ENCODE measurements around the gene RDM1. TPM values are rescaled to one million over a fixed set of nuclear protein-coding genes. Genes with fewer than 3 reads are reported as not detected.
"Not testable (repeated sequence)": the region's sequence is repeated elsewhere in the genome, so short reads cannot be mapped to it uniquely, and the experiment has no call there.

RDM1 gene
- total RNA-seq, 2 donors from 2014 or later = not detected

DNA sequence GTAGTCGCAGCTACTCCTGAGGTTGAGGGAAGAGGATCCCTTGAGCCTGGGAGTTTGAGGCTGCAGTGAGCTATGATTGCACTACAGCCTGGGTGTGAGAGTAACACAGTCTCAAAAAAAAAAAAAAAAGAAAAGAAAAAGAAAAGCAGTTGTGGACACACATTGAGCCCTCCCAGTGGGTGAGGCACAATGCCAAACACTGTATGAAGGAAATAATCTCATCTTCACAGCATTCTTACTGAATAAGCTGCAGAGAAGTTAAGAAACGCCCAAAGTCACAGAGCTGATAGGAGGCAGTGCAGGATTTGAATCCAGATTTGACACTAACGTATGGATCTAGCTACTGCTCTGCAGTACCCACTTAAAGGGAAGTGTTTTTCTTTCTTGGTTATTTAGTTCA, 18.8 kb upstream of the RDM1 start:
- Mint-ChIP-seq H3K27ac (no peak overlapping the region), H3K36me3 (ENCODE audit: low read depth) (no peaks in the 10 kb centered on the region), H3K4me3 (no peak overlapping the region), H3K4me1 (peaks cover 3% of the 10 kb centered on the region), H3K27me3 (peaks cover 19% of the 10 kb centered on the region)
- ATAC-seq (no peak), DNase-seq (no peak)
- no peaks in the 10 kb centered on the region for H3K9me3 ChIP-seq (ENCODE audit: control insufficient read depth, low read length, poor library complexity, severe bottlenecking)

DNA sequence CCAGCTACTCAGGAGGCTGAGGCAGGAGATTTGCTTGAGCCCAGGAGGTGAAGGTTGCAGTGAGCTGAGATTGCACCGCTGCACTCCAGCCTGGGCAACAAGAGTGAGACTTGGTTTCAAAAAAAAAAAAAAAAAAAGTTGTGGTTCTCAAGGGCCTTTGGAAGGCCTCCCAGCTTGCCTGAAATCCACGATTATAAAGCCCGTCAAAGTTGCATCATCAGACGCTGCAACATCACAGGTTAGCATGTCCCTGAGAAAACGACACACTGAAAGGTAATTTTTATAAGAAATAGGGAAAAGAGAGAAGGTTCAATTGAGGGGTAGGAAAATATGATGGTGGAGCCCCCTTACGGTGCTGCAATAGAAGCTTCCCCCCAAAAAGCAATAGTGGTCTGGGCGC, 17.5 kb upstream of the RDM1 start:
- no peak for DNase-seq
- Mint-ChIP-seq H3K27ac (no peak overlapping the region), H3K36me3 (ENCODE audit: low read depth) (no peaks in the 10 kb centered on the region), H3K4me1 (peaks cover 3% of the 10 kb centered on the region), H3K4me3 (no peak overlapping the region), H3K27me3 (peaks cover 23% of the 10 kb centered on the region)
- no peaks in the 10 kb centered on the region for H3K9me3 ChIP-seq (ENCODE audit: control insufficient read depth, low read length, poor library complexity, severe bottlenecking)
- no peak for ATAC-seq

DNA sequence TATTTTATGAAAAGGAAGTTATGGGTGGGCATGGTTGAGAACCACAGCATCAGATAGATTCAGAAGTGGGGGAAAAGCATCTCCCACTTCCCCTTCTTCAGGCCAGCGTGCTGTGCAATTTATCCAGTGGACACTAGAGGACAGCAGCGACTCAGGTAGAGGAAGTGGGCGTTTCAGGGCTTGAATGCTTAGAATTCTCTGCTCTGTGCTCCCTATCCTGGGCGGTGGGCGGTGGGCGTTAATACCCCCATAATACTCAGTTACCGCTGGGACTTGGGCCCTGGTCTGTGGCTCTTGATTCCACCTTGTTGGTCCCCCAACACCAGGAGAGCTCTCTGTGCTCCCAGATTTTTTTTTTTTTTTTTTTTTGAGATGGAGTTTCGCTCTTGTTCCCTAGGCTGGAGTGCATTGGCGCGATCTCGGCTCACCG, 16.6 kb upstream of the RDM1 start:
- H3K4me1 Mint-ChIP-seq = no peaks in the 10 kb centered on the region
- peak; percentile 71 for ATAC-seq
- H3K27me3 Mint-ChIP-seq = peaks cover 23% of the 10 kb centered on the region
- no peak overlapping the region for H3K4me3 Mint-ChIP-seq
- no peaks in the 10 kb centered on the region for H3K36me3 Mint-ChIP-seq (ENCODE audit: low read depth)
- no peak overlapping the region for H3K27ac Mint-ChIP-seq
- H3K9me3 ChIP-seq (ENCODE audit: control insufficient read depth, low read length, poor library complexity, severe bottlenecking) = no peaks in the 10 kb centered on the region
- DNase-seq = peak in 1 of 3 donors; percentile 11

DNA sequence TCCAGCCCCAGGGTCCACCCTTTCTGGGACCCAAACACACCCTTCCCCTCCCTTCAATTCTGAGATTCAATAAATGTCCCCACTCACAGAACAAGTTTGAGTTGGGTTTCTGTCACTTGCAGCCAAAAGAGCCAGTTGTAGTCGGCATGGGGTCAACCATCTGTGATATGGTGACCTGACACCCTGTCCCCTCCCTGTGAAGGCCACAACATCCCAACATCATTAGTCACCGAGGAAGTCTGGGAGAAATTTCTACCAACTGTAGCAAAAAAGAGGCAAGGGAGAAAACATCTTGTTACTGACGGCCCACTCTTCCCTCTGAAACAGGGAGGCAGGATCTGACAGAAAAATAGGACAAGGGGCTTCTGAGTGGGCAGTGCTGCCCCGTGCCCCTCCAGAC, 13.6 kb upstream of the RDM1 start:
- peaks cover 23% of the 10 kb centered on the region for H3K27me3 Mint-ChIP-seq
- no peaks in the 10 kb centered on the region for H3K36me3 Mint-ChIP-seq (ENCODE audit: low read depth)
- H3K27ac Mint-ChIP-seq = no peak overlapping the region
- no peak overlapping the region for H3K4me3 Mint-ChIP-seq
- H3K4me1 Mint-ChIP-seq = no peaks in the 10 kb centered on the region
- no peaks in the 10 kb centered on the region for H3K9me3 ChIP-seq (ENCODE audit: control insufficient read depth, low read length, poor library complexity, severe bottlenecking)
- no peak for DNase-seq
- ATAC-seq = no peak

DNA sequence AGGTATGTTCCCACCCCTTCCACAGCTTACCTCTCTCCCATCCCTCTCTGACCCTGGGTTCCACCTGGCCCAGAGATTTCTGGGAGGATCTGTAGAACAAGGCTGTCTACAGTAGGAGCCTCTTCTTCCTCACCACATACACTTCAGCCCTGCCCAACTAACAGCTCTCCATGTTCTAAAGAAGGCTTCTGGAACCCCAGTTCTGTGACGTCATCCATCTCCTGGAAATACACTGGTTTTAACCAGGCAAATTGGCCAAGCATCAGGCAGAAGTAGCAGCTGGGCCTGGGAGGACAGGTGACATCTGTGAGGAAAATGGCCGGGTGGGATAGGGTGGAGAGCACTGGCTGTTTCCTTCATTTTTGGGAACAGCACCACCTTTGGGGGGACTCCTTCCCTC, 13.0 kb upstream of the RDM1 start, which contains the start of gene LYZL6:
TSS of gene LYZL6 (minus strand) at position 177 of the 400 bp plus-strand sequence. CDS start 4,357 bp downstream, outside the sequence.
- ATAC-seq = no peak
- H3K4me1 Mint-ChIP-seq = no peaks in the 10 kb centered on the region
- no peak within 1 kb of the TSS for H3K4me3 Mint-ChIP-seq
- H3K27me3 Mint-ChIP-seq = peaks cover 23% of the 10 kb centered on the region
- H3K36me3 Mint-ChIP-seq (ENCODE audit: low read depth) = no peaks in the 10 kb centered on the region
- DNase-seq = no peak
- no peak within 1 kb of the TSS for H3K27ac Mint-ChIP-seq
- H3K9me3 ChIP-seq (ENCODE audit: control insufficient read depth, low read length, poor library complexity, severe bottlenecking) = no peaks in the 10 kb centered on the region

DNA sequence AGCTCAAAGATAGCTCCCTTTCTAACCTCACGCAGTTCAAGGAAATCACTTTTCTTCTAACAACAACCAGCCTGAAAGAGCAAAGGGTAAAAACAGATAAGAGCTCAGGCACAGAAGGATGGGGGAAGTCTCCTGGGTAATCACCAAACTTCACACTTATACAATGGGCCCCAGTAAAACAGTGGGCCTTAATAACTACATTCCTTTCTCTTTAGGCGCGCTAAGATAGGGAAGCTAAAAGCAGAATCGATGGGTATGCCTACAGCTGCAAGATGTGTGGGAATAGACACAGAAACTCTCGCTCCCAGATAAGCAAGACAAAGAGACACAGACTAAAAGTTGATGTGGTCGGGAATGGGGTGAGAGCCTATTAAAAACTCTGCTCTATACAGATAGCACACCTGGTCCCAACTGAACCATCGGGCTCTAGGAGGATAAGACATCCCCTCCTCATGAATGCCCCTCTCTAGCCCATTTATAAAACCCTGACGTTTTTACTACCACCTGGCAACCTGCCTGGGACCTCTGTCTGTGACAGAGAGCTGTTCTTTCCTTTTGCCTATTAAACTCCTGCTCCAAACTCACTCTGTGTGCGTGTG, 12.1 kb upstream of the RDM1 start:
- Mint-ChIP-seq H3K27me3 (peaks cover 23% of the 10 kb centered on the region), H3K4me1 (no peaks in the 10 kb centered on the region), H3K27ac (no peak overlapping the region), H3K4me3 (no peak overlapping the region), H3K36me3 (ENCODE audit: low read depth) (no peaks in the 10 kb centered on the region)
- DNase-seq = no peak
- no peak for ATAC-seq
- H3K9me3 ChIP-seq (ENCODE audit: control insufficient read depth, low read length, poor library complexity, severe bottlenecking) = no peaks in the 10 kb centered on the region

DNA sequence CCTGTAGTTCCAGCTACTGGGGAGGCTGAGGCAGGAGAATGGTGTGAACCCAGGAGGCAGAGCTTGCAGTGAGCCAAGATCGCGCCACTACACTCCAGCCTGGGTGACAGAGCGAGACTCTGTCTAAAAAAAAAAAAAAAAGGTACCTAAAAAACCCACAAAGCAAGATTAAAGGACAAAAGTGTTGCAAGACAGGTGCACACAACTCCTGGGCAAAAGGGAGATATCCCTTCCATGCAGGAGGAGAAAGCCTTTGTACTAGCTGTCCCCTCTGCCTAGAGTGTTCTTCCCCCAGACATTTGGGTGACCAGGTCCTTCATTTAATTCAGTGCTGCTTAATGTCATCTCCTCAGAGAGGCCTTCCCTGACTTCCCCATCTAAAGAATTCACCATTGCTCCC, 7.9 kb upstream of the RDM1 start:
- ATAC-seq; DNase-seq; H3K27ac Mint-ChIP-seq; H3K4me3 Mint-ChIP-seq; H3K36me3 Mint-ChIP-seq (ENCODE audit: low read depth); H3K4me1 Mint-ChIP-seq; H3K9me3 ChIP-seq (ENCODE audit: control insufficient read depth, low read length, poor library complexity, severe bottlenecking): not testable (repeated sequence)
- peaks cover 26% of the 10 kb centered on the region for H3K27me3 Mint-ChIP-seq

DNA sequence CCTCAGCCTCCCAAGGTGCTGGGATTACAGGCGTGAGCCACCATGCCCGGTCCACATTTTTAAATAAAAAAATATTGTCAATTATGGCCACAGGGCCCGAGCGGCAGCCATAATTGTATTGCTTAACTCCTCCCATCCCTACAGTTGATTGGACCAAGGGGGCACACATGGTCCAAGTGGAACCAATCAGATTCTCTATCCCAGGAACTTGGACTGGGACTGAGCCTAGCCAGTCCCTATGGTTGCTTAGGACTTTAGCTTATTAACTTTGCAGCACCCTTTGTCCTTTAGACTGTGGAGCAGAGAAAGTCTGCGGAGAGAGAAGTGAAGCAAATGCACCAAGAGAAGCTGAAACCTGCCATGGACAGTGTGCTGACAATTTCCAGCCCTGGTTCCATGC, 5.5 kb upstream of the RDM1 start:
- Mint-ChIP-seq H3K27ac (no peak overlapping the region), H3K27me3 (peaks cover 20% of the 10 kb centered on the region), H3K36me3 (ENCODE audit: low read depth) (no peaks in the 10 kb centered on the region), H3K4me1 (no peaks in the 10 kb centered on the region), H3K4me3 (no peak overlapping the region)
- H3K9me3 ChIP-seq (ENCODE audit: control insufficient read depth, low read length, poor library complexity, severe bottlenecking) = no peaks in the 10 kb centered on the region
- no peak for ATAC-seq
- no peak for DNase-seq

DNA sequence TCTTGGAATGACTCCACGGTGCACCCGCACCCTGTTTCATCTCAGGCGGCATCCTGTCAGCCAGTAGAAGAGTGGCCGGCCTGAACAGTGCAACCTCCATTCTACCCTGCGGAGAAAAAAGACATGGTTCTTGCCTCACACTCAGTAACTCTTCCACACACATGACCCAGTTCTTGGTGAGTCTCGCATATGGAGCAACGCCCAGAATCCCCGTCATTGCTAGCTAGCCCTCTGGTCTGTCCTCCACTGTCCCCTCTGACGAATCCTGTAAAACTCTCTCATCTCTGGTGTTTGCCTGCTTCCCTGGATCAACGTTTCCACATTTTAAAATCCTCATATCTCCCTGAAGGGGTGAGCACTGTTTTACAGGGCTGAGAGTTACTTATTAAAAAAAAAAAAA, 4.2 kb upstream of the RDM1 start:
- Mint-ChIP-seq H3K4me3 (no peak overlapping the region), H3K4me1 (peaks cover 5% of the 10 kb centered on the region), H3K27ac (no peak overlapping the region), H3K27me3 (peaks cover 20% of the 10 kb centered on the region), H3K36me3 (ENCODE audit: low read depth) (no peaks in the 10 kb centered on the region)
- DNase-seq (no peak), ATAC-seq (no peak)
- H3K9me3 ChIP-seq (ENCODE audit: control insufficient read depth, low read length, poor library complexity, severe bottlenecking) = no peaks in the 10 kb centered on the region

DNA sequence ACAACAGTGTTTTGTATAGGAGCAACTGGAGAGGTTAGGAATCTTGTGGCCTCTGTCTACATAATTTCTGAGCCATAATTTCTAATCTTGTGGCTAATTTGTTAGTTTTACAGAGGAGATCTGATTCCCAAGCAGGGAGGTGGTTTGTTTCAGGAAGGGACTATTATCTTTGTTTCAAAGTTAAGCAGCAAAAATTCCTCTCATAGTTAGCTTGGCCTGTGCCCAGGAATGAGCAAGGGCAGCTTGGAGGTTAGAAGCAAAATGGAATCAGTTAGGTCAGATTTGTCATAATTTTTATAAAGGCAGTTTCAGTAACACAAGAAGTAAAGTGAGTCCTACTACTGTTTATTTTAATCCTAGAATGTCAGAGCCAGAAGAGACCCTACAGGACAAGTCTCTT, 2.0 kb upstream of the RDM1 start:
- no peak for DNase-seq
- H3K9me3 ChIP-seq (ENCODE audit: control insufficient read depth, low read length, poor library complexity, severe bottlenecking) = no peaks in the 10 kb centered on the region
- Mint-ChIP-seq H3K4me3 (no peak overlapping the region), H3K4me1 (peaks cover 5% of the 10 kb centered on the region), H3K27me3 (peaks cover 24% of the 10 kb centered on the region), H3K27ac (no peak overlapping the region), H3K36me3 (ENCODE audit: low read depth) (peaks cover 2% of the 10 kb centered on the region)
- no peak for ATAC-seq

DNA sequence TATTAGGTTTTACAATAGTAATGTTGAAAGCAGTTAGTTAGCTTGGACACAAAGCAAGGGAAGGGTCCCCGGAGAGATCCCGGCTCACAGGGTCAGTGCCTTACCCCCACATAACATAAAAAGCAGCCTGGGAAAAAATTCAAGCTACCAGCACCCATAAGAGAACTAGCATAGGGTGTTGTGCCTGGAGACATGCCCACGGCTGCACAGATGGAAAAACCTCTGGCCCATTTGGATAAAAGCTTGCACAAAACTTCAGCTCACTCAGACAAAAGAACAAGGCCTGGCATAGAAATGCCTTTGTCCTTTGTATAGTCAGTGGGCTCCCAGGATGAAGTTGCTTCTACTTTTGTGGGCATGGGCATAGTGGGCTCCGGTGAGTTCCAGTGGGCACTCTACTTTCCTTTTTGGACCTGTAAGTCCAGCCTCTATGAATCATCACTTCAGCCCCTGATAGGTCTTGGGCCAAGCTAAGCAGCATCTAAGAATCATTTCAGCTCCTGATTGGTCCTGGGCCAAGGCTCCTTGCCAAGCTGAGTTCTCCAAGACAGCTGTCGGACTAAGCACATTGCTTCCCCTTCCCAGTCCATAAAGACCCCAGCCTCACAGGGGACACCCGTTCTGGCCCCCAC, 1.3 kb upstream of the RDM1 start:
- H3K4me1 Mint-ChIP-seq = peaks cover 5% of the 10 kb centered on the region
- H3K27me3 Mint-ChIP-seq = peaks cover 24% of the 10 kb centered on the region
- H3K36me3 Mint-ChIP-seq (ENCODE audit: low read depth) = peaks cover 2% of the 10 kb centered on the region
- H3K9me3 ChIP-seq (ENCODE audit: control insufficient read depth, low read length, poor library complexity, severe bottlenecking) = no peaks in the 10 kb centered on the region
- ATAC-seq = no peak
- DNase-seq = no peak
- H3K27ac Mint-ChIP-seq = no peak overlapping the region
- H3K4me3 Mint-ChIP-seq = no peak overlapping the region

DNA sequence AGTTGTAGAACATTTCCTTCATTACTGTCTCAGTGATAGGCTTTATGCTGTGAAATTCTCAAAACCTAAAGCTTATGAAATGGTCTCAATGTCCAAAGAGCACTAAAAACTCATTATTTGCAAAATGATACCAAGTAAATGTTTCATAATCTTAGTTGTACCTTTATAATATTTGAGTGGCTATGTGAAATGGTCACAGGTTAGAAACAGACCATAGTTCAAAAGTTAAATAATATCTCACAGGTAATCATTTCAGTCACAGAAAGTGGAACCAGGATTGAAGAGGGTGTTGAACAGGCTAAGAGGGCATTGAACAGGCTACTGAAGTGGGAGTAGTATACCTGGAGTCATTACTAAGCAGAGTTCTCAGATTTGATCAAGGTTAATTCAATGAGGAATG, 2.9 kb downstream of the RDM1 start:
- Mint-ChIP-seq H3K4me1 (peaks cover 5% of the 10 kb centered on the region), H3K36me3 (ENCODE audit: low read depth) (peaks cover 2% of the 10 kb centered on the region), H3K27me3 (peaks cover 10% of the 10 kb centered on the region), H3K4me3 (no peak overlapping the region), H3K27ac (no peak overlapping the region)
- DNase-seq = no peak
- ATAC-seq = no peak
- H3K9me3 ChIP-seq (ENCODE audit: control insufficient read depth, low read length, poor library complexity, severe bottlenecking) = no peaks in the 10 kb centered on the region

DNA sequence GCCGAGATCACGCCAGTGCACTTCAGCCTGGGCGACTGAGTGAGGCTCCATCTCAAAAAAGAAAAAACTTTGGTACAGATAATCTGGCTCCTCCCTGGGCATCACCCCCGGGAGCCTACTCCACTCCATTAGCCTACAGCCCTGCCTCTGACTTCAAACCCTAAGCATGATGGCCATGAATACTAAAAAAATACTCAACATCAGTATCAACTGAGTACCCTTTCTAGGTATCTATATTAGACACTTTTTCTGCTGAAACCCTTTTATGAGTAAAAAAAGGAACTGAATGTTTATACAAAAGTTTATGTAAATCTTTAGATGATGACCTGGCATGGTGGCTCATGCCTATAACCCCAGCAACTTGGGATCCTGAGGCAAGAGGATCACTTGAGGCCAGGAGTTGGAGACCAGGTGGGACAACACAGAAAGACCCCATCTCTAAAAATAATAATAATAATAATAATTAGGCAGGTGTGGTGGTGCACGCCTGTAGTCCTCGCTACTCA, 6.9 kb downstream of the RDM1 start:
- no peak for ATAC-seq
- no peaks in the 10 kb centered on the region for H3K9me3 ChIP-seq (ENCODE audit: control insufficient read depth, low read length, poor library complexity, severe bottlenecking)
- H3K36me3 Mint-ChIP-seq (ENCODE audit: low read depth) = peaks cover 2% of the 10 kb centered on the region
- DNase-seq = no peak
- no peak overlapping the region for H3K4me3 Mint-ChIP-seq
- no peaks in the 10 kb centered on the region for H3K4me1 Mint-ChIP-seq
- H3K27me3 Mint-ChIP-seq = peaks cover 4% of the 10 kb centered on the region
- no peak overlapping the region for H3K27ac Mint-ChIP-seq

DNA sequence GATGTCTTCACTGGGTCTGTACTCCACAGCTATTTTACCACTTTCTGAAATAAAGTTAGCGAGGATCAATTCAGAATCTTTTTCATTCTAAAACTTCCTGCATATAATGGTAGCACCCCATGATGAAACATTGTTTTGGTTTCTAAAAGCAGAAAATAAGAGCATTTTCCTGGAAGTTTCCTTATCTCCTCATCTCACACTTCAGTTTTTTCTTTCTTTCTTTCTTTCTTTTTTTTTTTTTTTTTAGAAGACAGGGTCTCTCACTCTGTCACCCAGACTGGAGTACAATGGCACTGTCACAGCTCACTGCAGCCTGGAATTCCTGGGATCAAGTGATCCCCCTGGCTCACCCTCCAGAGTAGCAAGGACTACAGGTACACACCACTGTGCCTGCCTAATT, 10.3 kb downstream of the RDM1 start:
- Mint-ChIP-seq H3K4me3 (no peak overlapping the region), H3K27ac (peak overlapping the region; percentile 57), H3K27me3 (peaks cover 10% of the 10 kb centered on the region), H3K36me3 (ENCODE audit: low read depth) (no peaks in the 10 kb centered on the region), H3K4me1 (no peaks in the 10 kb centered on the region)
- no peak for DNase-seq
- H3K9me3 ChIP-seq (ENCODE audit: control insufficient read depth, low read length, poor library complexity, severe bottlenecking) = no peaks in the 10 kb centered on the region
- ATAC-seq = no peak

Measured in T-helper 17 cell (primary cell).